Urinary bladder (tissue), 4 donors: Measurements from ENCODE around the gene SPSB2. TPM values are rescaled to one million over a fixed set of nuclear protein-coding genes. Genes with fewer than 3 reads are reported as not detected.
"Not testable (repeated sequence)": the region's sequence is repeated elsewhere in the genome, so short reads cannot be mapped to it uniquely, and the experiment has no call there.

Experiments
- DNase-seq: peaks from one replicate; pipeline ENCODE4 v3.0.0-alpha.2; 2015; ENCODE audit errors: extremely low spot score
- H3K27ac ChIP-seq: one replicate; pipeline ENCODE4 v1.5.1; 2013; ENCODE audit warnings: low read depth, mild to moderate bottlenecking, moderate library complexity
- H3K36me3 ChIP-seq: one replicate; pipeline ENCODE4 v1.6.1; 2013; ENCODE audit warnings: mild to moderate bottlenecking, moderate library complexity; ENCODE audit not compliant: insufficient read depth
- H3K4me1 ChIP-seq: one replicate; pipeline ENCODE4 v1.6.1; 2013; ENCODE audit warnings: mild to moderate bottlenecking, moderate library complexity; ENCODE audit not compliant: insufficient read depth
- H3K4me3 ChIP-seq: one replicate; pipeline ENCODE4 v1.5.1; 2013; ENCODE audit warnings: low read depth, low read length
- WGBS: extraction: QIAGEN DNeasy Blood & Tissue Kit; methylation state at CpG from one replicate; pipeline ENCODE4 v1.1.7; 2013; 5-methylcytosine and 5-hydroxymethylcytosine counted together
- polyA plus RNA-seq: library from polyadenylated mRNA; stranded (reverse); fragments of 200-250 nt; gene quantifications from one replicate; pipeline ENCODE4 v1.2.3, GENCODE V29; 2013
- total RNA-seq: library from RNA; depleted of rRNA; stranded (reverse); fragments of >200 nt; gene quantifications from one replicate; pipeline ENCODE4 v1.2.3, GENCODE V29; 2014
- donor health status: healthy with polysubstance abuse.
- donor health status: healthy.

The SPSB2 gene
- total and polyA plus RNA-seq, 2 donors: 3.2 to 12.3 TPM

DNA sequence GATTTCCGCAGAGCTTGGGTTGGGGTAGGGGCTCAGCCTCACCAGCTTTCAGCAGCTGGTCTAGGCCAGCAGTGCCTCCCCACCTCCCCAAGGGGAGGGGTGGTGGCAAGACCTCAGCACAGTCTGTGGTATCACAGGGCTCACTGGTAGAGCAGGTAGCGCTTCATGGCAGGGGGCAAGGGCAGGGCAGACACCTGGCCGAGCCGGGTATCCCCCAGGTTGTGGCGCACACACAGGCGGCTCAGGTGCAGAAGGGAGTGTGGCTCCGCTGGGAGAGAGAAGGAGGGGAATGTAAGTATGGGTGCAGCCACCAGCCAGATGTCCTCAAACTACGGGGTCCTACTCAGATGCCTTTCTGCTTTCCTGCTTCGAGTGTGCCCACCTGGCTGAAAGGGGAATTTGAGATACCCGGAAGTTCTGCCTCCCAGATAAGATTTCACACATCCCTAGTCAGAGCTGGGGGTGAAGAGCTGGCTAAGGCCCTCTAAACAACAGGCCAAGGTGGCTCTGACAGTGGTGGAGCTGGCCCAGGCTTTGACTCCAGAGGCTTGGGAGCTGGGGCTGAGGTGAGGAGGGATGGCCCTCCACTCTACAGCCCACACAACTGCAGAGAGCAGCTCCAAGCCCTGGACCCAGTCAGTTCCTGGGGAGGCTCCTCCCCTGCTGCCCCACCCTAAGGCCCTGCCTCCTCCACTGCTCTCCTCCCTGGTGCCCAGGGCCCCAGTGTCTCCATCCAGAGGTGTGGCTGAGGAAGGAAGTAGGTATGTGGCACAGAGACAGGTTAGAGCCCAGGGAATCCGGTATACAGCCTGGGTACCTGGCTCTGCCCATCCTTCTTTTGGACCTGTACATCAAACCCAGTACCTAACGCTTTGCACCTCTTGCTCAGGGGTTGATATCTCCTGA lies 1.8 kb downstream of the SPSB2 start:
- no peaks in the 10 kb centered on the region for H3K36me3 ChIP-seq
- WGBS: 77% methylated on average over 12 of the region's 12 CpGs
- H3K4me3 ChIP-seq: no peak overlapping the region
- DNase-seq: no peak
- H3K4me1 ChIP-seq: no peaks in the 10 kb centered on the region
- no peak overlapping the region for H3K27ac ChIP-seq

DNA sequence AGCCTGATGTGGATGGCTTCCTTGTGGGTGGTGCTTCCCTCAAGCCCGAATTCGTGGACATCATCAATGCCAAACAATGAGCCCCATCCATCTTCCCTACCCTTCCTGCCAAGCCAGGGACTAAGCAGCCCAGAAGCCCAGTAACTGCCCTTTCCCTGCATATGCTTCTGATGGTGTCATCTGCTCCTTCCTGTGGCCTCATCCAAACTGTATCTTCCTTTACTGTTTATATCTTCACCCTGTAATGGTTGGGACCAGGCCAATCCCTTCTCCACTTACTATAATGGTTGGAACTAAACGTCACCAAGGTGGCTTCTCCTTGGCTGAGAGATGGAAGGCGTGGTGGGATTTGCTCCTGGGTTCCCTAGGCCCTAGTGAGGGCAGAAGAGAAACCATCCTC lies 2.8 kb downstream of the SPSB2 start:
- not testable (repeated sequence) for H3K4me1 ChIP-seq, DNase-seq, H3K27ac ChIP-seq, H3K4me3 ChIP-seq, H3K36me3 ChIP-seq
- WGBS: 63% methylated on average over 4 of the region's 4 CpGs

DNA sequence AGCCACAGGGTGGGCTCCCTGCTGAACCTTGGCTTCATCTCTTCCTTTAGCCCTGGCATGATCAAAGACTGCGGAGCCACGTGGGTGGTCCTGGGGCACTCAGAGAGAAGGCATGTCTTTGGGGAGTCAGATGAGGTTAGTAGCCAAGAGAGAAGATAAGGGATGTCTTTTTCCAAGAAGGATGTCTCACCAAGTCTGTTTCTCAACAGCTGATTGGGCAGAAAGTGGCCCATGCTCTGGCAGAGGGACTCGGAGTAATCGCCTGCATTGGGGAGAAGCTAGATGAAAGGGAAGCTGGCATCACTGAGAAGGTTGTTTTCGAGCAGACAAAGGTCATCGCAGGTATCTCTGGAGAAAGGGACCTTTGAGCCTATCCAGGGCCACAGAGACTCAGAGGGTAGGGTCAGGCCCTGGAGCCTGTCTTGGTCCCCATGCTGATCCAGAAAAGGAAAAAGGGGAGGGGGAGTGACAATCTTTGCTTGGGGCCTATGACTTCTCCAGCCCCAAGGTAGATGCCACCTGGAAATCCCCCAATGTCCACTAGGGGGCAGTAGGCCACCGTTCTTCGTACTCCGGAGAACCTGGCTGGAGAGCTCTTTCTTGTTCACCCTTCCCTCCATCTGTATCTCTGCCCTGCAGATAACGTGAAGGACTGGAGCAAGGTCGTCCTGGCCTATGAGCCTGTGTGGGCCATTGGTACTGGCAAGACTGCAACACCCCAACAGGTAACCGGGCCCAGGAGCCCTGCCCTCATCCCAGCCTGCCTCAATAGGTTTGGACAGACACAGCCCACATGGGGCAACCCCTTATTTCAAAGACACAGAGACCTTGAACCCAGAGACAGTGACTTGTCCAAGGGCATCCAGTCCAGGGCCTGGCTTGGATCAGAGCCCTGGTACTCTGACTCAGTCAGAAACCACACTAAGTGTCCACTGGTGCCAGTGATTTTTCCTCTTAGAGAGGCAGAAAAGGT lies 3.8 kb downstream of the SPSB2 start:
- DNase-seq: peak; percentile 43
- Histone ChIP-seq H3K4me3 (no peak overlapping the region), H3K36me3 (no peaks in the 10 kb centered on the region), H3K27ac (no peak overlapping the region), H3K4me1 (no peaks in the 10 kb centered on the region)
- WGBS: 28% methylated on average over 12 of the region's 12 CpGs

DNA sequence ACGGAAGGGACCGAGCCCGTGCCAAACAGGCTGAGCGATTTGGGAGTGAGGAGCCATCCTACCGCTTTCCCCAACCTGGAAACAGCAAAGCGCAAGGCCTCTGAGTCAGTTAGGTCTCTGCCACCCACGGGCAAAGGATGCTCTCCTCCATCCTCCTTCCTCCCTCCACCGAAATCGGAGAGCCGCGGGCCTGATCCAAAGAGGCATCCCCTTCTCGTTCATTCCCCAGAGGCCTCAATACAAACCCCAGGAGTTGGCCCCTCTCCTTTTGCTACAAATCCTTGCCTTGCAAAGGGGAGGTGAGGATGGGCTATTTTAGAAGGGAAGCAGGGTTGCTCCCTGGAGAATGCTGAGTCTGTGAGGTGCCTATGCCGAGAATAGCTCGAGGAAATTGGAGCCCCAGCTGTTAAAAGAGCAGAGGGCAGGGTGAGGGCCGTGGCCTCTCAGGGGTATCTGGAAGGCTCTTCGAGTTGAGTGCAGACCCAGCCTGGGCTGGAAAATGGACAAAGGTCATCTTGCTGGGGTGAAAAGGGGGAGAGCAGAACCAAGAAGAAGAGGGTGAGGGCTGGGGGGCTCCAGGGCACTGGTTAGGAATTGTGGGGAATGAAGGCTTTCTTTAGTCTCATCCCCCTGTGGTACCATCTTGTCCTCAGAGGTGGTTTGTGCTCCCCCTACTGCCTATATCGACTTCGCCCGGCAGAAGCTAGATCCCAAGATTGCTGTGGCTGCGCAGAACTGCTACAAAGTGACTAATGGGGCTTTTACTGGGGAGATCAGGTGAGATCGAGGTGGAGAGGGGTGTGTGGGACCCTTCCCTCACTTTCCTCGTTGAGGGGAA lies 4.7 kb downstream of the SPSB2 start:
- H3K4me1 ChIP-seq: no peaks in the 10 kb centered on the region
- H3K36me3 ChIP-seq: no peaks in the 10 kb centered on the region
- H3K4me3 ChIP-seq: peak overlapping the region; percentile 91
- 5% methylated on average over 22 of the region's 22 CpGs for WGBS
- no peak for DNase-seq
- peak overlapping the region; percentile 95 for H3K27ac ChIP-seq

DNA sequence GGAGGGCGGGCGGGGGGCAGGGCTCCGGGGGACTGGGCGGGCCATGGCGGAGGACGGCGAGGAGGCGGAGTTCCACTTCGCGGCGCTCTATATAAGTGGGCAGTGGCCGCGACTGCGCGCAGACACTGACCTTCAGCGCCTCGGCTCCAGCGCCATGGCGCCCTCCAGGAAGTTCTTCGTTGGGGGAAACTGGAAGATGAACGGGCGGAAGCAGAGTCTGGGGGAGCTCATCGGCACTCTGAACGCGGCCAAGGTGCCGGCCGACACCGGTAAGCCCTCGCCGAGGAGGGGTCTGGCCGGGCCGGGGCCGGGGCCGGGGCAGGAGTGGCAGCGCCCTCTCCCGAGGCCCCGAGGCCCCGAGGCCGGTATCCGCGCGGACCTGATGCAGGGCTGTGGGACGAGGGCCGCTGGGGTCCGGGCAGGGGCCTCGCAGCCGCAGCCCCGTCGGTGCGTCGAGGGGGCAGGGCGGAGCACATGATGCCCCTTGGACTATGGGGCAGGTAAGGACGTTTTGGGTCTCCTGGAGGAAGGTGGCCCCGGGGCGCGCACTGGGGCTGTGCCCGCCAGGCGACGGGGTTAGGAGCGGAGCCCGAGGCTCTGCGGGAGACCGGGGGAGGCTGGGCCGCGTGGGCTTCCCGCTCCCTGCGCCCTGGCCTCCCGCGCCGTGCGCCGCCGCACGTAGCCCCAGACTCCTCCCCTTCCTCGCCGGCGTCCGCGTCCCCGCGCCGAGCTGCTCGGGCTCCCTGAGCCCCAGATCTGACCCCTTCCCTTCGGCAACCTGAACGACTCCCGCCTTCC lies 5.5 kb downstream of the SPSB2 start, which contains the start of gene TPI1:
TSS of gene TPI1 (plus strand) at position 119 of the 798 bp plus-strand sequence. CDS start at position 155, 36 bp downstream.
- peak; percentile 42 for DNase-seq
- WGBS: under 1% methylated on average over 86 of the region's 86 CpGs
- H3K4me1 ChIP-seq: no peaks in the 10 kb centered on the region
- no peaks in the 10 kb centered on the region for H3K36me3 ChIP-seq
- H3K4me3 ChIP-seq: peak within 1 kb of the TSS; percentile 91
- peak within 1 kb of the TSS; percentile 95 for H3K27ac ChIP-seq

DNA sequence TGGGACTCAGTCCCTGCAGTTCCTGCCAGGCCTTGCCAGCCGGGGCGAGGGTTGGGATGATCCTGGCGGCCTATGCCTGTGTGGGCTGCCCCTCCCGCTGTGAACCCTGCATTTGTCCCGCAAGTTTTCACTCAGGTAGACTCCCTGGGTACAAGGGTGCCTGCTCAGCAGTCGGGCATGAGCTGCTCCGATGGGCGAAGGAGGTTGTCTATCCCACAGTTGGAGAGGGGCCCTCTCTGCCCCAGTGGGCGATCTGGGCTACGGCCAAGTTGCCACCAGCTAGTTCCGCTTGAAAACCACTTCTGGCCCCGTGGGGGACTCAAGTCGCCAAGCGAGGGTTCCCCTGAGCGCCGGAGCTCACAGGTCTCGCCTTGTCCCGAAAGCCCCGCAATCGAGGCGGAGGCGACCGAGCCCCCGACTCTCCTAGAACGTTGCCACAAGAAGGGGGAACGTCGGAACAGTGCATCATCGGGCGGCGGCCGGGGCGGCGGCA lies 6.1 kb downstream of the SPSB2 start:
- Histone ChIP-seq H3K27ac (peak overlapping the region; percentile 93), H3K4me3 (peak overlapping the region; percentile 35), H3K36me3 (no peaks in the 10 kb centered on the region), H3K4me1 (no peaks in the 10 kb centered on the region)
- 2% methylated on average over 33 of the region's 33 CpGs for WGBS
- DNase-seq: no peak

DNA sequence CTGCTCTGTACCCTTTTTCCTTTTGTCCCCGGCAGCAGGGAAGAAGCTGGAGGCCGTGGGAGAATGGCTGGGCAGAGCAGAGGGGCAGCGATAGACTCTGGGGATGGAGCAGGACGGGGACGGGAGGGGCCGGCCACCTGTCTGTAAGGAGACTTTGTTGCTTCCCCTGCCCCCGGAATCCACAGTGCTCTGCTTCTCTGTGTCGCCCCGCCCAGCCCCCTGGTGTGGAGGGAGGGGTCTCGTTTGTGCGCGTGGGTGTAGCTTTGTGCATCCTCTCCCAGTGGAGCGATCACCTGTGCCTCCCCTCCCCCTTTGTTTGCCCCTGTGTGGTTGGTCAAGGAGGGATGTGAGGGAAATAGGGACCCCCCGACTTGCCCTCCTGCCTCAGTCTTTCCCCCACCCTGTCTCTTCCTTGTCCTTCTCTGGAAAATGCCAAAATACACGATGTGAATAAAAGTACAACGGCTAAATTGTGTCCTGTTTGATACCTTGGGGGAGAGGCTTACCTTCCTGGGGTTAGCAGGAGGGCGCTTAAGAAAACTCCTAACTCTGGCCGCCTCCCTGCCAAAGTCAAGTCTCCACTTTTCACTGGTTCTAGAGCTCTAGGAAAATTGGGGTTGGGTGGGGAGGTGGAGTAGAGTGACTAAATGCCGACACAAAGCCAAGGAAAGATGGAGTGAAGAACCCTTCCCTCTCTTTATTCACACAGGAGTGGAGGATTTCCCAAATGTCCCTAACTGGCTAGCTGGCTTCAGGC lies 6.8 kb downstream of the SPSB2 start:
- Histone ChIP-seq H3K4me3 (peak overlapping the region; percentile 35), H3K27ac (peak overlapping the region; percentile 93), H3K36me3 (no peaks in the 10 kb centered on the region), H3K4me1 (no peaks in the 10 kb centered on the region)
- DNase-seq: no peak
- 80% methylated on average over 19 of the region's 19 CpGs for whole genome bisulfite sequencing

DNA sequence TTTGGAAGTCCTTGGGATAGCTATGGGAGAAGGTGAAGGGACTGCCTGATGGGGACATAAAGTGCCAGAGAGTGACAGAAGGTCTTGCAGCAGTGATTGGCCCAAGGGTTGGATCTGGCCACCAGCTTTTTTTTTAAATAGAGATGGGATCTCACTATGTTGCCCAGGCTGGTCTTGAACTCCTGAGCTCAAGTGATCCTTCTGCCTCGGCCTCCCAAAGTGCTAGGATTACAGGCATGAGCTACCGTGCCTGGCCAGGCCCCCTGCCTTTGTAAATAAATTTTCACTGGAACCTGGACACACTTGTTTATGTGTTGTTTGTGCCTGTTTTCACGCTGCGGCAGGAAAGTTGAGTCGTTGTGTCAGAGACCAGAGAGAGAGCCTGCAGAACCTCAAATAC lies 7.8 kb downstream of the SPSB2 start:
- H3K4me1 ChIP-seq, H3K27ac ChIP-seq, H3K36me3 ChIP-seq, DNase-seq, H3K4me3 ChIP-seq: not testable (repeated sequence)
- WGBS: 84% methylated on average over 5 of the region's 5 CpGs

DNA sequence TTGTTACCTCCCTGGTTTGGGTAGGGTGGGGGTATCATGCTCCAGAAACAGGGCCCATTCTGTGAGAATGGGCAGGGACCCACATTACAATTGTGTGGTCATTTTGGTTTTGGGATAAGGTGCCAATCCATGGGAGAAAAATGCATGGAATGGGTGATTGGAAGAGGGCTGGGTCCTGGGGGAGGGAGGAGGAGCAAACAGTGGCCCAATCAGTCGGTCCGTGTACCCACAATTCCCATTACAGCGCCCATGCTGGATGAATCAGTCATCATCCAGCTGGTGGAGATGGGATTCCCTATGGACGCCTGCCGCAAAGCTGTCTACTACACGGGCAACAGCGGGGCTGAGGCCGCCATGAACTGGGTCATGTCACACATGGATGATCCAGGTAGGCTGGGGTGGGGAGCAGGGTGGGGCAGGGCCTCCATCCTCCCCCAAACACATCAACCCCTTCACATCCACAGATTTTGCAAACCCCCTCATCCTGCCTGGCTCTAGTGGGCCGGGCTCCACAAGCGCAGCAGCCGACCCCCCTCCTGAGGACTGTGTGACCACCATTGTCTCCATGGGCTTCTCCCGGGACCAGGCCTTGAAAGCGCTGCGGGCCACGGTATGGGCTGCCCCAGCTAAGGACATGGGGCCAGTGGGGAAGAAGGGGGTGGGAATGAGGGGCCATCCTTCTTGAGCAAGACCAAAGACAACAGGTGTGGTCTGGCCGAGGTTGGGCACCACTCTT lies 9.3 kb downstream of the SPSB2 start:
- no peaks in the 10 kb centered on the region for H3K4me1 ChIP-seq
- 96% methylated on average over 16 of the region's 16 CpGs for WGBS
- no peaks in the 10 kb centered on the region for H3K36me3 ChIP-seq
- no peak overlapping the region for H3K4me3 ChIP-seq
- H3K27ac ChIP-seq: no peak overlapping the region
- DNase-seq: no peak

DNA sequence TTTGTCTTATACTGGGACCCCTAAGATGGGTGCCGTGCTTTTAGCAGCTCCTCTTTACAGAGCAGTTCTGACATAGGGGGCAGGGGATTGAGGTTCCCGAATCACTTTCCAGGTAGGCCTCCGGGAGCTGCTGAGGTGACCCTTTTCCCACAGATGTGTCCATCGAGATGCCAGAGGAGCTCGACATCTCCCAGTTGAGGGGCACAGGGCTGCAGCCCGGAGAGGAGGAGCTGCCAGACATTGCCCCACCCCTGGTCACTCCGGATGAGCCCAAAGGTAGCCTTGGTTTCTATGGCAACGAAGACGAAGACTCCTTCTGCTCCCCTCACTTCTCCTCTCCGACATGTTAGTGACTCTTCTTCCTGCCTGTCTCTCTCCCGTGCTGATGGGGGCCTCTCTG lies 10.1 kb downstream of the SPSB2 start:
- Histone ChIP-seq H3K4me3 (no peak overlapping the region), H3K36me3 (no peaks in the 10 kb centered on the region), H3K4me1 (no peaks in the 10 kb centered on the region), H3K27ac (no peak overlapping the region)
- no peak for DNase-seq
- 89% methylated on average over 11 of the region's 11 CpGs for WGBS

DNA sequence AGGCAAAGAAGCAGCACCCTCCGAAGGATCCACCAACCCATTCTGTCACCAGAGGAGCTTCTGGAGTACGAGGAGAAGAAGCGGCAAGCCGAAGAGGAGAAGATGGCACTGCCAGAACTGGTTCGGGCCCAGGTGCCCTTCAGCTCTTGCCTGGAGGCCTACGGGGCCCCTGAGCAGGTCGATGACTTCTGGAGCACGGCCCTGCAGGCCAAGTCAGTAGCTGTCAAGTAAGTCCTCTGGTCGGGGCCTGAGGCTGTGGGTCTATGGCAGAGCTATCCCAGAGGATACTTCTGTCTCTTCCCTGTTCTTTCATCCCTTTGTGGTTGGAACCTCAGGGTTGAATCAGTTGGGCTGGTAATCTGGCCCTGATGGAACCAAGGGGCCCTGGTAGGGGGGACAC lies 11.7 kb downstream of the SPSB2 start:
- H3K36me3 ChIP-seq: no peaks in the 10 kb centered on the region

More for the DNA sequence above, 11.7 kb downstream of the SPSB2 start:
- no peak for DNase-seq
- 93% methylated on average over 9 of the region's 9 CpGs for WGBS
- Histone ChIP-seq H3K4me1 (no peaks in the 10 kb centered on the region), H3K4me3 (no peak overlapping the region), H3K27ac (no peak overlapping the region)
